GM12891 (cell line): ENCODE measurements around the gene CCDC121.

ENCODE experiments used
- POLR2A ChIP-seq: IDR thresholded peaks from 2 replicates; pipeline ENCODE4 v1.6.1; 2011; ENCODE audit warnings: low read depth, low read length, control low read depth
- TAF1 ChIP-seq: IDR thresholded peaks from 2 replicates; pipeline ENCODE4 v1.6.1; 2011; ENCODE audit warnings: low read depth, low read length, control low read depth

DNA sequence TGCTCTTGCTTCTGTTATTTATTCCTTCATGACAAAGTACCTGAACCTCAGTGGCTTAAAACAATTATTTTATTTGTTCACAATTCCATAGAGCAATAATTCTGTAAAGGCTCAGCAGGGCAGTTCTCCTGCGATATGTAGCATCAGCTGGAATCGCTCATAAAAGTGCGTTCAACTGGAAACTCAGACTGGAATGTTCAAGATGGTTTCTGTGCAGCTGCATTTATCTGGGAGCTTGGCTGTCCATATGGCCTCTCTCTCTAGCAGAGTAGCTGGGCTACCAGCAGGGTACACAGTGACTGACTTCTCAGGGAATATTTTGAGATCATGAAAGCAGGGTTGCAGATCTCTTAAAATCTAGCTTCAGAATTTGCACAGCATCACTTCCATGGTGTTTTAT, 13.5 kb downstream of the CCDC121 start:
- no peak for TF ChIP-seq POLR2A
- no peak for TF ChIP-seq TAF1
